Loucy (cell line): ENCODE results near the gene RBPMS2.
A peak's percentile ranks its signal among the peaks of the same experiment; 100 is the strongest.

Experiments
- H2AFZ ChIP-seq: fragments of 200-600 bp; sonication (generic); 2 replicates; pipeline ENCODE4 v1.6.0; 2016; ENCODE audit warnings: antibody characterized with exemption, mild to moderate bottlenecking, low read length, moderate library complexity
- H3F3A ChIP-seq: fragments of 200-600 bp; 2 replicates; pipeline ENCODE4 v1.6.0; 2016; ENCODE audit warnings: antibody characterized with exemption, low read depth, mild to moderate bottlenecking
- H3K27me3 ChIP-seq: fragments of 200-600 bp; sonication (generic); 2 replicates; pipeline ENCODE4 v1.6.1; 2014; ENCODE audit warnings: low read length, mild to moderate bottlenecking; ENCODE audit not compliant: insufficient read depth, poor library complexity, severe bottlenecking
- H3K36me3 ChIP-seq: fragments of 200-600 bp; sonication (generic); 2 replicates; pipeline ENCODE4 v1.6.1; 2016; ENCODE audit warnings: low read length; ENCODE audit not compliant: insufficient read depth
- H3K4me1 ChIP-seq: fragments of 200-600 bp; sonication (generic); 2 replicates; pipeline ENCODE4 v1.5.1; 2014; ENCODE audit warnings: low read length, mild to moderate bottlenecking; ENCODE audit not compliant: insufficient read depth, poor library complexity, severe bottlenecking
- H3K4me2 ChIP-seq: fragments of 200-600 bp; sonication (generic); 2 replicates; pipeline ENCODE4 v1.6.0; 2014; ENCODE audit warnings: antibody characterized with exemption, low read length, low read depth, mild to moderate bottlenecking; ENCODE audit not compliant: poor library complexity, severe bottlenecking
- H3K4me3 ChIP-seq: fragments of 200-600 bp; sonication (generic); 2 replicates; pipeline ENCODE4 v1.5.1; 2014; ENCODE audit warnings: low read length, mild to moderate bottlenecking, mixed read lengths; ENCODE audit not compliant: poor library complexity, severe bottlenecking
- H3K79me2 ChIP-seq: fragments of 200-600 bp; sonication (generic); 2 replicates; pipeline ENCODE4 v1.6.1; 2014; ENCODE audit warnings: low read length; ENCODE audit not compliant: insufficient read depth
- H3K9ac ChIP-seq: fragments of 200-600 bp; sonication (generic); 2 replicates; pipeline ENCODE4 v1.6.0; 2014; ENCODE audit warnings: mild to moderate bottlenecking, low read depth, low read length, moderate library complexity; ENCODE audit not compliant: poor library complexity, severe bottlenecking
- H3K9me2 ChIP-seq: fragments of 200-600 bp; sonication (generic); replicated peaks from 2 replicates; pipeline ENCODE4 v1.6.1; 2016; ENCODE audit warnings: low read depth, low read length, mixed read lengths
- H3K9me3 ChIP-seq: fragments of 200-600 bp; sonication (generic); 2 replicates; pipeline ENCODE4 v1.6.1; 2014; ENCODE audit warnings: mild to moderate bottlenecking, antibody characterized with exemption, low read length, low read depth; ENCODE audit not compliant: insufficient read depth
- H4K20me1 ChIP-seq: fragments of 200-600 bp; sonication (generic); 2 replicates; pipeline ENCODE4 v1.6.0; 2014; ENCODE audit warnings: antibody characterized with exemption, low read length, mild to moderate bottlenecking; ENCODE audit not compliant: insufficient read depth, poor library complexity, severe bottlenecking
- CTCF ChIP-seq: fragments of 200-600 bp; sonication (generic); conservative IDR thresholded peaks from 2 replicates; pipeline ENCODE4 v1.5.1; 2014; ENCODE audit warnings: mild to moderate bottlenecking, antibody characterized with exemption, low read length
- EZH2phosphoT487 ChIP-seq: fragments of 200-600 bp; IDR thresholded peaks from 2 replicates; pipeline ENCODE4 v1.6.1; 2018; ENCODE audit warnings: antibody characterized with exemption, mild to moderate bottlenecking, moderate library complexity, borderline replicate concordance

RBPMS2 gene

GRCh38 chr15:64770626-64771025 lies 4.8 kb downstream of the RBPMS2 start:
- H3K4me1 ChIP-seq: no peaks in the 10 kb centered on the region
- H3K4me3 ChIP-seq: no peak overlapping the region
- H3K9me2 ChIP-seq: no peaks in the 10 kb centered on the region
- H3K9me3 ChIP-seq: no peaks in the 10 kb centered on the region
- no peak overlapping the region for H2AFZ ChIP-seq
- no peak overlapping the region for H3K9ac ChIP-seq
- H3K79me2 ChIP-seq: no peaks in the 10 kb centered on the region
- H3K27me3 ChIP-seq: no peaks in the 10 kb centered on the region
- no peak for TF ChIP-seq CTCF
- no peak for TF ChIP-seq EZH2phosphoT487
- H3F3A ChIP-seq: no peaks in the 10 kb centered on the region
- no peak overlapping the region for H3K4me2 ChIP-seq
- no peaks in the 10 kb centered on the region for H3K36me3 ChIP-seq
- H4K20me1 ChIP-seq: no peaks in the 10 kb centered on the region

GRCh38 chr15:64767203-64767602 lies 8.2 kb downstream of the RBPMS2 start:
- Histone ChIP-seq H2AFZ (0 out of 2 replicates have a peak overlapping the region, but pooled peaks have one; percentile 32), H3K79me2 (no peaks in the 10 kb centered on the region)

GRCh38 chr15:64766058-64766457 lies 9.3 kb downstream of the RBPMS2 start:
- Histone ChIP-seq H3K4me3 (no peak overlapping the region), H3K4me2 (no peak overlapping the region), H2AFZ (no peak overlapping the region), H3K9ac (no peak overlapping the region), H3F3A (no peaks in the 10 kb centered on the region), H3K27me3 (no peaks in the 10 kb centered on the region), H4K20me1 (no peaks in the 10 kb centered on the region), H3K9me3 (no peaks in the 10 kb centered on the region), H3K9me2 (no peaks in the 10 kb centered on the region), H3K4me1 (peaks cover 10% of the 10 kb centered on the region), H3K79me2 (no peaks in the 10 kb centered on the region), H3K36me3 (no peaks in the 10 kb centered on the region)
- no peak for TF ChIP-seq CTCF
- no peak for TF ChIP-seq EZH2phosphoT487

More at GRCh38 chr15:64767203-64767602, 8.2 kb downstream of the RBPMS2 start:
- H3K27me3 ChIP-seq: no peaks in the 10 kb centered on the region
- H3K4me3 ChIP-seq: no peak overlapping the region
- no peak overlapping the region for H3K4me2 ChIP-seq
- no peaks in the 10 kb centered on the region for H3K9me3 ChIP-seq
- no peak overlapping the region for H3K9ac ChIP-seq
- no peaks in the 10 kb centered on the region for H3K36me3 ChIP-seq
- no peaks in the 10 kb centered on the region for H3K9me2 ChIP-seq
- H3F3A ChIP-seq: no peaks in the 10 kb centered on the region
- H3K4me1 ChIP-seq: peaks cover 5% of the 10 kb centered on the region
- TF ChIP-seq CTCF (no peak), EZH2phosphoT487 (no peak)
- H4K20me1 ChIP-seq: no peaks in the 10 kb centered on the region
